OCI-LY1 (cell line): ENCODE data around the gene CRHR1.

Source experiments
- H2AFZ ChIP-seq: fragments of 200-600 bp; sonication (generic), shearing (Covaris generic); 2 replicates; pipeline ENCODE4 v1.6.0; 2014; ENCODE audit warnings: antibody characterized with exemption, mild to moderate bottlenecking, low read length
- H3F3A ChIP-seq: fragments of 200-600 bp; sonication (generic), shearing (Covaris generic); 2 replicates; pipeline ENCODE4 v1.6.0; 2014; ENCODE audit warnings: mild to moderate bottlenecking, antibody characterized with exemption, low read length, moderate library complexity; ENCODE audit not compliant: insufficient read depth
- H3K27ac ChIP-seq: fragments of 200-600 bp; sonication (generic); 2 replicates; pipeline ENCODE4 v1.5.1; 2014; ENCODE audit warnings: low read length, mixed run types, mild to moderate bottlenecking, low read depth; ENCODE audit not compliant: poor library complexity, severe bottlenecking
- H3K27me3 ChIP-seq: fragments of 200-600 bp; sonication (generic); 2 replicates; pipeline ENCODE4 v1.6.0; 2014; ENCODE audit warnings: antibody characterized with exemption, mild to moderate bottlenecking, low read length, moderate library complexity; ENCODE audit not compliant: insufficient read depth
- H3K36me3 ChIP-seq: fragments of 200-600 bp; sonication (generic); 2 replicates; pipeline ENCODE4 v1.6.1; 2014; ENCODE audit warnings: mild to moderate bottlenecking, antibody characterized with exemption, low read length, moderate library complexity, mixed read lengths; ENCODE audit not compliant: insufficient read depth
- H3K4me1 ChIP-seq: fragments of 200-600 bp; sonication (generic); 2 replicates; pipeline ENCODE4 v1.5.1; 2014; ENCODE audit warnings: mild to moderate bottlenecking, low read length, moderate library complexity; ENCODE audit not compliant: insufficient read depth, severe bottlenecking
- H3K4me2 ChIP-seq: fragments of 200-600 bp; sonication (generic), shearing (Covaris generic); 2 replicates; pipeline ENCODE4 v1.6.1; 2014; ENCODE audit warnings: low read length
- H3K4me3 ChIP-seq: fragments of 200-600 bp; sonication (generic); 2 replicates; pipeline ENCODE4 v1.5.1; 2014; ENCODE audit warnings: low read length, low read depth, mild to moderate bottlenecking, mixed read lengths; ENCODE audit not compliant: poor library complexity, severe bottlenecking
- H3K79me2 ChIP-seq: fragments of 200-600 bp; shearing (Covaris generic); 2 replicates; pipeline ENCODE4 v1.6.1; 2016; ENCODE audit warnings: mixed run types, low read length, mixed read lengths; ENCODE audit not compliant: insufficient read depth
- H3K9ac ChIP-seq: fragments of 200-600 bp; sonication (generic), shearing (Covaris generic); 2 replicates; pipeline ENCODE4 v1.6.1; 2014; ENCODE audit warnings: mild to moderate bottlenecking, low read length, mixed read lengths
- H3K9me2 ChIP-seq: fragments of 200-600 bp; sonication (generic), shearing (Covaris generic); 2 replicates; pipeline ENCODE4 v1.6.1; 2014; ENCODE audit warnings: low read depth, mild to moderate bottlenecking, low read length, mixed read lengths
- H3K9me3 ChIP-seq: fragments of 200-600 bp; shearing (Covaris generic); 2 replicates; pipeline ENCODE4 v1.6.1; 2014; ENCODE audit warnings: low read length, mixed read lengths
- H4K20me1 ChIP-seq: fragments of 200-600 bp; sonication (generic), shearing (Covaris generic); 2 replicates; pipeline ENCODE4 v1.6.0; 2016; ENCODE audit warnings: mild to moderate bottlenecking, low read length; ENCODE audit not compliant: insufficient read depth
- CTCF ChIP-seq: fragments of 200-600 bp; sonication (generic), shearing (Covaris generic); IDR thresholded peaks from 2 replicates; pipeline ENCODE4 v1.5.1; 2017; ENCODE audit warnings: mild to moderate bottlenecking, antibody characterized with exemption, low read length, moderate library complexity, mixed read lengths
- EZH2 ChIP-seq: fragments of 200-600 bp; sonication (generic), shearing (Covaris generic); IDR thresholded peaks from 2 replicates; pipeline ENCODE4 v1.8.0; 2017; ENCODE audit warnings: borderline replicate concordance, mixed run types, mild to moderate bottlenecking, antibody characterized with exemption, low read length, moderate library complexity, mixed read lengths

CRHR1 gene

GRCh38 chr17:45838751-45839295, 54.7 kb downstream of the CRHR1 start:
- no peak overlapping the region for H3K4me3 ChIP-seq
- TF ChIP-seq EZH2 = no peak
- no peak for TF ChIP-seq CTCF
- no peak overlapping the region for H2AFZ ChIP-seq
- H3K9me2 ChIP-seq = no peaks in the 10 kb centered on the region
- no peaks in the 10 kb centered on the region for H3F3A ChIP-seq
- H4K20me1 ChIP-seq = no peaks in the 10 kb centered on the region
- no peaks in the 10 kb centered on the region for H3K36me3 ChIP-seq
- H3K9ac ChIP-seq = no peak overlapping the region
- H3K9me3 ChIP-seq = no peaks in the 10 kb centered on the region
- no peak overlapping the region for H3K27ac ChIP-seq
- no peaks in the 10 kb centered on the region for H3K79me2 ChIP-seq
- H3K4me2 ChIP-seq = no peak overlapping the region
- H3K4me1 ChIP-seq = no peaks in the 10 kb centered on the region
- peaks cover 11% of the 10 kb centered on the region for H3K27me3 ChIP-seq

GRCh38 chr17:45839442-45839841, 55.3 kb downstream of the CRHR1 start:
- TF ChIP-seq EZH2 (no peak), CTCF (no peak)
- no peak overlapping the region for H3K4me3 ChIP-seq
- no peaks in the 10 kb centered on the region for H3K79me2 ChIP-seq
- H3K9me3 ChIP-seq = no peaks in the 10 kb centered on the region
- H3K27me3 ChIP-seq = peaks cover 11% of the 10 kb centered on the region
- H3K36me3 ChIP-seq = no peaks in the 10 kb centered on the region
- no peak overlapping the region for H2AFZ ChIP-seq
- no peaks in the 10 kb centered on the region for H4K20me1 ChIP-seq
- H3K9ac ChIP-seq = no peak overlapping the region
- no peaks in the 10 kb centered on the region for H3K4me1 ChIP-seq
- no peaks in the 10 kb centered on the region for H3K9me2 ChIP-seq
- H3K4me2 ChIP-seq = no peak overlapping the region
- no peaks in the 10 kb centered on the region for H3F3A ChIP-seq
- no peak overlapping the region for H3K27ac ChIP-seq

- H3K4me3 ChIP-seq = no peak overlapping the region
- H3K9me2 ChIP-seq = no peaks in the 10 kb centered on the region
- no peak overlapping the region for H3K4me2 ChIP-seq
- no peak overlapping the region for H3K9ac ChIP-seq
- H3K79me2 ChIP-seq = no peaks in the 10 kb centered on the region
- H3K27me3 ChIP-seq = peaks cover 4% of the 10 kb centered on the region; the same call in 1 of the 2 replicates
- no peak overlapping the region for H2AFZ ChIP-seq
- no peak overlapping the region for H3K27ac ChIP-seq
- no peaks in the 10 kb centered on the region for H3F3A ChIP-seq
- TF ChIP-seq EZH2 (no peak), CTCF (no peak)
- no peaks in the 10 kb centered on the region for H3K36me3 ChIP-seq
- no peaks in the 10 kb centered on the region for H3K9me3 ChIP-seq
- no peaks in the 10 kb centered on the region for H4K20me1 ChIP-seq
- no peaks in the 10 kb centered on the region for H3K4me1 ChIP-seq
Measured at GRCh38 chr17:45841186-45841585, 57.1 kb downstream of the CRHR1 start.
